ENCODE measurements around the gene ZNF784. TPM values are rescaled to one million over a fixed set of nuclear protein-coding genes. Genes with fewer than 3 reads are reported as not detected.

ZNF784 gene
- total and polyA plus RNA-seq, 8 donors = 1.8 to 15.1 (median 5.5) TPM; not detected in 1

GRCh38 chr19:55656988-55657747, 32.8 kb upstream of the ZNF784 start:
- H3K4me1 ChIP-seq = peaks cover 49 to 72% (median 62%) of the 10 kb centered on the region in 4 donors
- WGBS, 5 donors = 16 to 35% (median 25%) methylated on average over 18 of the region's 18 CpGs
- peaks cover 28 to 47% (median 43%) of the 10 kb centered on the region in 4 donors for H3K36me3 ChIP-seq
- DNase-seq = peak in 1 of 2 donors; percentile 65
- no peaks in the 10 kb centered on the region for H3K9me3 ChIP-seq
- TF ChIP-seq POLR2AphosphoS5 (IDR thresholded peaks at IDR 0.05) = no peak
- no peak for TF ChIP-seq POLR2A (IDR thresholded peaks at IDR 0.05)
- no peak for TF ChIP-seq EP300 (IDR thresholded peaks at IDR 0.05)
- TF ChIP-seq CTCF (IDR thresholded peaks at IDR 0.05) = no peak
- H3K27ac ChIP-seq = peak overlapping the region in 1 of 5 donors; percentile 25
- peak overlapping the region; percentile 20 to 88 (median 72) for H3K4me3 ChIP-seq
- no peaks in the 10 kb centered on the region for H3K27me3 ChIP-seq
- intact Hi-C loops (cut with DNase I; ENCODE audit: low total_unique reads) = no loop called here

- intact Hi-C loops (cut with DNase I; ENCODE audit: low total_unique reads) = no loop called here
- peaks cover 22 to 47% (median 40%) of the 10 kb centered on the region in 4 donors for H3K36me3 ChIP-seq
Measured at GRCh38 chr19:55656552-55656951, 32.2 kb upstream of the ZNF784 start.

GRCh38 chr19:55655648-55656040, 31.3 kb upstream of the ZNF784 start:
- Histone ChIP-seq H3K27ac (peak overlapping the region; percentile 94 to 98 (median 97)), H3K9me3 (no peaks in the 10 kb centered on the region), H3K4me1 (peaks cover 49 to 67% (median 62%) of the 10 kb centered on the region in 4 donors), H3K36me3 (peaks cover 13 to 47% (median 36%) of the 10 kb centered on the region in 4 donors), H3K4me3 (peak overlapping the region; percentile 68 to 96 (median 82)), H3K27me3 (no peaks in the 10 kb centered on the region)
- intact Hi-C loops (cut with DNase I; ENCODE audit: low total_unique reads) = no loop called here
- 0 to 1% (median 0%) methylated on average over 19 of the region's 19 CpGs for WGBS, 5 donors
- TF ChIP-seq EP300 (IDR thresholded peaks at IDR 0.05) (no peak), POLR2AphosphoS5 (IDR thresholded peaks at IDR 0.05) (no peak), CTCF (IDR thresholded peaks at IDR 0.05) (no peak), POLR2A (IDR thresholded peaks at IDR 0.05) (no peak)
- DNase-seq = no peak

More at GRCh38 chr19:55656552-55656951, 32.2 kb upstream of the ZNF784 start:
- Histone ChIP-seq H3K4me1 (peaks cover 49 to 72% (median 62%) of the 10 kb centered on the region in 4 donors), H3K4me3 (peak overlapping the region; percentile 68 to 96 (median 82)), H3K27ac (peak overlapping the region in 1 of 5 donors; percentile 98), H3K27me3 (no peaks in the 10 kb centered on the region), H3K9me3 (no peaks in the 10 kb centered on the region)
- DNase-seq = no peak
- WGBS, 5 donors = 27 to 46% (median 37%) methylated on average over 7 of the region's 7 CpGs
- TF ChIP-seq CTCF (IDR thresholded peaks at IDR 0.05) = no peak
- no peak for TF ChIP-seq POLR2AphosphoS5 (IDR thresholded peaks at IDR 0.05)
- TF ChIP-seq POLR2A (IDR thresholded peaks at IDR 0.05) = no peak
- TF ChIP-seq EP300 (IDR thresholded peaks at IDR 0.05) = no peak

GRCh38 chr19:55654868-55655647, 30.7 kb upstream of the ZNF784 start, which contains the start of gene U2AF2:
Gene U2AF2 (plus strand): TSS chr19:55655035. CDS start chr19:55655105, 70 bp downstream.
- Histone ChIP-seq H3K4me3 (peak within 1 kb of the TSS; percentile 68 to 96 (median 82)), H3K27me3 (no peaks in the 10 kb centered on the region), H3K27ac (peak within 1 kb of the TSS; percentile 94 to 98 (median 97)), H3K36me3 (peaks cover 7 to 44% (median 32%) of the 10 kb centered on the region in 4 donors), H3K4me1 (peaks cover 49 to 67% (median 58%) of the 10 kb centered on the region in 4 donors), H3K9me3 (no peaks in the 10 kb centered on the region)
- peak; percentile 97 to 98 for DNase-seq
- WGBS, 5 donors = 0 to 1% (median 0%) methylated on average over 38 to 95 of the region's 95 CpGs
- TF ChIP-seq CTCF (IDR thresholded peaks at IDR 0.05) = no peak
- TF ChIP-seq EP300 (IDR thresholded peaks at IDR 0.05) = no peak
- TF ChIP-seq POLR2AphosphoS5 (IDR thresholded peaks at IDR 0.05) = peak in 2 of 3 donors; percentile 68 to 83
- intact Hi-C loops (cut with DNase I; ENCODE audit: low total_unique reads) = no loop called here
